Measurements from ENCODE around the gene OR52B4. TPM values are rescaled to one million over a fixed set of nuclear protein-coding genes. Genes with fewer than 3 reads are reported as not detected.

OR52B4 gene
- total and polyA plus RNA-seq, 9 donors: 0.30 TPM; not detected in 8

DNA sequence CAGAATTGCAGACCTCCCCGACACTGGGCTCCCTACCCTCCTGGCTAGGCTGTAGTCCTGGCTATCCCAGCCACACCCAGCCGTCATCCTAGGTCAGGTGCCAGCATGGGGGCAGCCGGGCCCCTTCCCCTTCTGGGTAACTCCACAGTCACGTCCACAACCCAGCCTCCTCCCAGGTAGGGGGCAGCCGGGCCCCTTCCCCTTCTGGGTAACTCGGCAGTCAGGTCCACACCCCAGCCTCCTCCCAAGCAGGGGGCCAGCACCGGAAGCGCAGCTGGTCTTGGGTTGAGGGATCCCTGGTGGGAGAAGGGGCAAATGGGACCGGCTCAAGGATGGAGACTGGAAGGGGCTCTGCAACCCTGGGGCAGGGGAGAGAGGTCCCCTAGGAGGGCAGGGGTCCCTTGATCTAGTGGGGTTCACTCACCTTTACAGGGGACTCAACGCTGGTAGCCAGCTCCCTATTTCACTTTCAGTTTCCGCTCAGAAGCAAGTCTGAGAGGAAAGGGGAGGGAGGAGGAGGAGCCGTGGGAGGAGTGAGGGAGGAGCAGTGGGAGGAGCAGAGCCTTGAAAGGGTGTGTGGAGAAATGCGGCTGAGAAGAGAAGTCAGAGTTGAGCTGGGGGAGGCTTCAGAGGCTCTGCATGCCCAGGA lies 25.1 kb upstream of the OR52B4 start, which contains the start of gene TRIM21:
Gene TRIM21 (minus strand): TSS at position 494 of the 649 bp plus-strand sequence. CDS start 3,293 bp downstream, outside the sequence.
- peak; percentile 23 for TF ChIP-seq POLR2A (IDR thresholded peaks at IDR 0.05)
- TF ChIP-seq EP300 (IDR thresholded peaks at IDR 0.05): no peak
- peak within 1 kb of the TSS; percentile 67 to 74 for H3K27ac ChIP-seq
- peak; percentile 80 to 85 (median 83) for DNase-seq
- intact Hi-C loops (cut with DNase I): no loop called here
- H3K9me3 ChIP-seq: no peaks in the 10 kb centered on the region
- whole genome bisulfite sequencing, 3 donors: 0 to 1% (median 0%) methylated on average over 13 of the region's 13 CpGs
- H3K27me3 ChIP-seq: no peaks in the 10 kb centered on the region
- H3K36me3 ChIP-seq: no peaks in the 10 kb centered on the region
- peaks cover 3% of the 10 kb centered on the region for H3K4me1 ChIP-seq (ENCODE audit: insufficient read depth)
- H3K4me3 ChIP-seq: peak within 1 kb of the TSS; percentile 90

DNA sequence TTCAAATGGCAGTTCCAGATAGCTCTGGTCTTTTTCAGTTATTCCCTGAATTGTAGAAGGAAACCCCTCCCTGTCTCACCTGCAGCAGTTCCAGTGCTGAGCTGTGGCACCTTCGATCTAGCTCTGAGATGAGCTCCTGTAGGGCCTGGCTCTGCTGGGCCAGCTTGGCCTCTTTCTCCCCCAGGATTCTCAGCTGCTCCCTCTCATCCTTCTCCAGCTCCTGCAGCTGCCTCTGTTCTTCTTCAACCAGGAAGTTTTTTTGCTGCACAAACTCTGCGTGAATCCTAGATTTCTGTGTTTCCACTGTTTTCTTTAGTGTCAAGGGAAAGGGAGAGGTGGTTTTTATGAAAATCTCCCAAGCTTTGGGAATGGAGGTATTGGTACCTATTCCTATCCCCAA lies 20.0 kb upstream of the OR52B4 start:
- TF ChIP-seq EP300 (IDR thresholded peaks at IDR 0.05): no peak
- TF ChIP-seq, protein P1, sequence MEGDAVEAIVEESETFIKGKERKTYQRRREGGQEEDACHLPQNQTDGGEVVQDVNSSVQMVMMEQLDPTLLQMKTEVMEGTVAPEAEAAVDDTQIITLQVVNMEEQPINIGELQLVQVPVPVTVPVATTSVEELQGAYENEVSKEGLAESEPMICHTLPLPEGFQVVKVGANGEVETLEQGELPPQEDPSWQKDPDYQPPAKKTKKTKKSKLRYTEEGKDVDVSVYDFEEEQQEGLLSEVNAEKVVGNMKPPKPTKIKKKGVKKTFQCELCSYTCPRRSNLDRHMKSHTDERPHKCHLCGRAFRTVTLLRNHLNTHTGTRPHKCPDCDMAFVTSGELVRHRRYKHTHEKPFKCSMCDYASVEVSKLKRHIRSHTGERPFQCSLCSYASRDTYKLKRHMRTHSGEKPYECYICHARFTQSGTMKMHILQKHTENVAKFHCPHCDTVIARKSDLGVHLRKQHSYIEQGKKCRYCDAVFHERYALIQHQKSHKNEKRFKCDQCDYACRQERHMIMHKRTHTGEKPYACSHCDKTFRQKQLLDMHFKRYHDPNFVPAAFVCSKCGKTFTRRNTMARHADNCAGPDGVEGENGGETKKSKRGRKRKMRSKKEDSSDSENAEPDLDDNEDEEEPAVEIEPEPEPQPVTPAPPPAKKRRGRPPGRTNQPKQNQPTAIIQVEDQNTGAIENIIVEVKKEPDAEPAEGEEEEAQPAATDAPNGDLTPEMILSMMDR (IDR thresholded peaks at IDR 0.05): no peak
- no peak for TF ChIP-seq POLR2A (IDR thresholded peaks at IDR 0.05)
- H3K4me1 ChIP-seq (ENCODE audit: insufficient read depth): peaks cover 3% of the 10 kb centered on the region
- no peaks in the 10 kb centered on the region for H3K27me3 ChIP-seq
- no peak overlapping the region for H3K27ac ChIP-seq
- H3K36me3 ChIP-seq: no peaks in the 10 kb centered on the region
- H3K4me3 ChIP-seq: no peak overlapping the region
- intact Hi-C loops (cut with DNase I): no loop called here
- H3K9me3 ChIP-seq: no peaks in the 10 kb centered on the region
- WGBS, 3 donors: 93 to 100% (median 94%) methylated on average over 2 of the region's 2 CpGs
- no peak for DNase-seq

DNA sequence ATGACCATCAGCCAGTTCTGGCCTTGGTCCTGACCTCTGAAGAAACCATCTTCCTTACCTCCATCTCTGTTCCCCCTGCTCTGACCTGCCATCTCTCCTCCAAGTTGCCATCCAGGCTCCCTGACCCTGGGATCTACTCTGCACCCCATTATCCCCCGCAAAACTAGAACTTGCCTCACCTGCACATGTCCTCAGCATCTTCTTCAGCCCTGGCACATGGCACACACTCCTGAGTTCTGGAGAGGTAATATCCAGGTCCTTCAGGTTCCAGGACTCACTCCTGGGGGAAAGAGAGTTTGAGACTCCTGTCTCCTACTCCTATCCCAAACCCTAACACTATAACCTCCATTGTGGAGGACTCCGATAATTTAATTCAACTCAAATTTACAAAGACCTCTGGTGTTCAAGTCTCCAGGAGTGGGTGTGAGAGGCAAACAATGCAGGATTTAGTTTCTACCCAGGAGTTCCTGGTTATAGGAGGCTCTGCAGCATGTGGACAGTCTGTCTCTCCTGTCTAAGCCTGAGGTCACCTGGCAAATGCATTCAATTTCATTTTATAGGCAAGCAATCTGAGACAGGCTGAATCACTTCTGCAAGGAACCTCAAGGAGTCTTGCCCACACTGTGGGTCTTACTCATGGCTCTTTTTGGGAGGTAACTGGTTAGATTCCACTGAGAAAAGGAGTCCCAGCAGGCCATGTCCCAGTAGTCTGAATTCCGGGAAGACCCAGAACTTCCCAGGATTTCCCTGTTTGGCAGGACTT lies 18.0 kb upstream of the OR52B4 start:
- no peaks in the 10 kb centered on the region for H3K4me1 ChIP-seq (ENCODE audit: insufficient read depth)
- no peak for DNase-seq
- no peaks in the 10 kb centered on the region for H3K27me3 ChIP-seq
- WGBS, 3 donors: 92 to 96% (median 94%) methylated on average over 3 of the region's 3 CpGs
- TF ChIP-seq EP300 (IDR thresholded peaks at IDR 0.05): no peak
- TF ChIP-seq, protein P1 (IDR thresholded peaks at IDR 0.05): no peak
- no peak for TF ChIP-seq POLR2A (IDR thresholded peaks at IDR 0.05)
- H3K36me3 ChIP-seq: no peaks in the 10 kb centered on the region
- H3K4me3 ChIP-seq: no peak overlapping the region
- no peak overlapping the region for H3K27ac ChIP-seq
- no peaks in the 10 kb centered on the region for H3K9me3 ChIP-seq
- intact Hi-C loops (cut with DNase I): no loop called here

DNA sequence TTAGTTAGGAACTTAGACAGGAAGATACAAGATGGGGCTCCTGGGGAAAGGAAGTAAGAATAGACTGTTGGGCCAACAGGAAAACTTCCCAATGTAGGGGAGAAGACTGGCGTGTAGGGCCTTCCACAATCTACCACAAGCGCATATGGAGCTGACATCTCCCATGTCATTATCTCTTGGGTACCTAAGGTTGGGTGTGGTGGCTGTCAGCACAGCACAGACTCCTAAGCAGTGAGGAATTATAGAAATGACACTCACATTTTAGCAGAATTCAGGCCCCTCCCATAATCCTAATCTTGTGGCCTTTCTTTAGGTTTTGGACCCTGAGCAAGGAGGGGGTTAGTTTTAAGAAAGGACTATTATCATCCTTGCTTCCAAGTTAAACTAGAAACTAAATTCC lies 13.7 kb upstream of the OR52B4 start:
- Histone ChIP-seq H3K4me3 (no peak overlapping the region), H3K4me1 (ENCODE audit: insufficient read depth) (no peaks in the 10 kb centered on the region), H3K9me3 (no peaks in the 10 kb centered on the region), H3K27me3 (no peaks in the 10 kb centered on the region), H3K27ac (no peak overlapping the region), H3K36me3 (no peaks in the 10 kb centered on the region)
- TF ChIP-seq POLR2A (IDR thresholded peaks at IDR 0.05) (no peak), EP300 (IDR thresholded peaks at IDR 0.05) (no peak)
- TF ChIP-seq, protein P1 (IDR thresholded peaks at IDR 0.05): no peak
- 68 to 98% (median 96%) methylated on average over 2 of the region's 2 CpGs for WGBS, 3 donors
- DNase-seq: no peak
- intact Hi-C loops (cut with DNase I): no loop called here

Data from ovary (tissue), 9 donors.